ENCODE results near the gene FBXO45. TPM values are rescaled to one million over a fixed set of nuclear protein-coding genes. Genes with fewer than 3 reads are reported as not detected.
"Not testable (repeated sequence)": the region's sequence is repeated elsewhere in the genome, so short reads cannot be mapped to it uniquely, and the experiment has no call there.

The FBXO45 gene
- total RNA-seq, 2 donors from 2014 or later = 14.0 to 16.9 TPM

GRCh38 chr3:196569003-196569516, 600 bp downstream of the FBXO45 start:
- Mint-ChIP-seq H3K9me3 (no peaks in the 10 kb centered on the region), H3K4me1 (ENCODE audit: low read depth) (peaks cover 43% of the 10 kb centered on the region), H3K27ac (peak overlapping the region; percentile 93), H3K36me3 (ENCODE audit: insufficient read depth in 2 of 2) (peaks cover 5% of the 10 kb centered on the region in 2 donors), H3K4me3 (peak overlapping the region; percentile 89 to 95), H3K27me3 (ENCODE audit: low read depth) (no peaks in the 10 kb centered on the region)
- ATAC-seq (replicated peaks in 1 of 2) (peak; percentile 54 to 55), DNase-seq (peak; percentile 60 to 62)

GRCh38 chr3:196570332-196570731, 1.9 kb downstream of the FBXO45 start:
- not testable (repeated sequence) for ATAC-seq (replicated peaks in 1 of 2); H3K27ac Mint-ChIP-seq; DNase-seq; H3K27me3 Mint-ChIP-seq (ENCODE audit: low read depth); H3K9me3 Mint-ChIP-seq; H3K36me3 Mint-ChIP-seq (ENCODE audit: insufficient read depth in 2 of 2)
- H3K4me1 Mint-ChIP-seq (ENCODE audit: low read depth) = peaks cover 37% of the 10 kb centered on the region
- H3K4me3 Mint-ChIP-seq = peak overlapping the region; percentile 89 to 95

- H3K27me3 Mint-ChIP-seq (ENCODE audit: low read depth) = no peaks in the 10 kb centered on the region
- H3K36me3 Mint-ChIP-seq (ENCODE audit: insufficient read depth in 2 of 2) = peaks cover 5 to 6% of the 10 kb centered on the region in 2 donors
- H3K4me3 Mint-ChIP-seq = no peak overlapping the region
- DNase-seq = no peak
- ATAC-seq (replicated peaks in 1 of 2) = no peak
- no peaks in the 10 kb centered on the region for H3K9me3 Mint-ChIP-seq
- no peak overlapping the region for H3K27ac Mint-ChIP-seq
- peaks cover 30% of the 10 kb centered on the region for H3K4me1 Mint-ChIP-seq (ENCODE audit: low read depth)
Measured at GRCh38 chr3:196572389-196572788, 3.9 kb downstream of the FBXO45 start.

GRCh38 chr3:196585044-196585757, 16.7 kb downstream of the FBXO45 start:
- Mint-ChIP-seq H3K9me3 (no peaks in the 10 kb centered on the region), H3K27me3 (ENCODE audit: low read depth) (no peaks in the 10 kb centered on the region), H3K27ac (no peak overlapping the region), H3K4me3 (no peak overlapping the region), H3K4me1 (ENCODE audit: low read depth) (peaks cover 14% of the 10 kb centered on the region), H3K36me3 (ENCODE audit: insufficient read depth in 2 of 2) (peaks cover 4 to 20% of the 10 kb centered on the region in 2 donors)
- DNase-seq (no peak), ATAC-seq (replicated peaks in 1 of 2) (no peak)

- ATAC-seq (replicated peaks in 1 of 2) = no peak
- DNase-seq = no peak
- Mint-ChIP-seq H3K27me3 (ENCODE audit: low read depth) (no peaks in the 10 kb centered on the region), H3K4me1 (ENCODE audit: low read depth) (no peaks in the 10 kb centered on the region), H3K4me3 (no peak overlapping the region), H3K27ac (no peak overlapping the region), H3K9me3 (no peaks in the 10 kb centered on the region), H3K36me3 (ENCODE audit: insufficient read depth in 2 of 2) (peaks cover 0 to 2% of the 10 kb centered on the region in 2 donors)
Measured at GRCh38 chr3:196590279-196590678, 21.8 kb downstream of the FBXO45 start.

GRCh38 chr3:196596355-196596754, 27.9 kb downstream of the FBXO45 start:
- Mint-ChIP-seq H3K4me3 (no peak overlapping the region), H3K27me3 (ENCODE audit: low read depth) (peaks cover 28% of the 10 kb centered on the region), H3K27ac (no peak overlapping the region), H3K36me3 (ENCODE audit: insufficient read depth in 2 of 2) (peaks cover 0 to 2% of the 10 kb centered on the region in 2 donors), H3K4me1 (ENCODE audit: low read depth) (peaks cover 18% of the 10 kb centered on the region), H3K9me3 (no peaks in the 10 kb centered on the region)
- ATAC-seq (replicated peaks in 1 of 2) = no peak
- no peak for DNase-seq

GRCh38 chr3:196597971-196598733, 29.7 kb downstream of the FBXO45 start:
- not testable (repeated sequence) for H3K27ac Mint-ChIP-seq; H3K36me3 Mint-ChIP-seq (ENCODE audit: insufficient read depth in 2 of 2); H3K9me3 Mint-ChIP-seq
- ATAC-seq (replicated peaks in 1 of 2) (peak; percentile 37 to 39), DNase-seq (peak; percentile 48 to 57)
- H3K4me3 Mint-ChIP-seq = peak overlapping the region; percentile 70 to 90
- H3K27me3 Mint-ChIP-seq (ENCODE audit: low read depth) = peaks cover 28% of the 10 kb centered on the region
- H3K4me1 Mint-ChIP-seq (ENCODE audit: low read depth) = peaks cover 18% of the 10 kb centered on the region

- ATAC-seq (replicated peaks in 1 of 2) = no peak
- no peak for DNase-seq
- Mint-ChIP-seq H3K4me1 (ENCODE audit: low read depth) (peaks cover 28% of the 10 kb centered on the region), H3K27me3 (ENCODE audit: low read depth) (peaks cover 28% of the 10 kb centered on the region), H3K36me3 (ENCODE audit: insufficient read depth in 2 of 2) (peaks cover 0 to 2% of the 10 kb centered on the region in 2 donors), H3K9me3 (no peaks in the 10 kb centered on the region), H3K27ac (no peak overlapping the region), H3K4me3 (no peak overlapping the region)
Measured at GRCh38 chr3:196599734-196600128, 31.3 kb downstream of the FBXO45 start.

- Mint-ChIP-seq H3K9me3 (no peaks in the 10 kb centered on the region), H3K4me3 (no peak overlapping the region), H3K27ac (no peak overlapping the region), H3K36me3 (ENCODE audit: insufficient read depth in 2 of 2) (peaks cover 0 to 2% of the 10 kb centered on the region in 2 donors), H3K27me3 (ENCODE audit: low read depth) (peaks cover 28% of the 10 kb centered on the region), H3K4me1 (ENCODE audit: low read depth) (peaks cover 28% of the 10 kb centered on the region)
- no peak for DNase-seq
- ATAC-seq (replicated peaks in 1 of 2) = no peak
Measured at GRCh38 chr3:196600359-196600758, 31.9 kb downstream of the FBXO45 start.

- Mint-ChIP-seq H3K4me1 (ENCODE audit: low read depth) (peaks cover 28% of the 10 kb centered on the region), H3K4me3 (no peak overlapping the region), H3K9me3 (no peaks in the 10 kb centered on the region), H3K36me3 (ENCODE audit: insufficient read depth in 2 of 2) (peaks cover 0 to 2% of the 10 kb centered on the region in 2 donors), H3K27ac (no peak overlapping the region), H3K27me3 (ENCODE audit: low read depth) (peaks cover 9% of the 10 kb centered on the region)
- ATAC-seq (replicated peaks in 1 of 2) = no peak
- DNase-seq = no peak
Measured at GRCh38 chr3:196602673-196603072, 34.2 kb downstream of the FBXO45 start.

- Mint-ChIP-seq H3K27ac (no peak overlapping the region), H3K36me3 (ENCODE audit: insufficient read depth in 2 of 2) (no peaks in the 10 kb centered on the region), H3K9me3 (no peaks in the 10 kb centered on the region), H3K27me3 (ENCODE audit: low read depth) (no peaks in the 10 kb centered on the region), H3K4me3 (no peak overlapping the region), H3K4me1 (ENCODE audit: low read depth) (peaks cover 17% of the 10 kb centered on the region)
- DNase-seq (no peak), ATAC-seq (replicated peaks in 1 of 2) (no peak)
Measured at GRCh38 chr3:196603683-196604082, 35.2 kb downstream of the FBXO45 start.

- Mint-ChIP-seq H3K27me3 (ENCODE audit: low read depth) (no peaks in the 10 kb centered on the region), H3K4me3 (peak overlapping the region; percentile 25 to 43), H3K4me1 (ENCODE audit: low read depth) (peaks cover 21% of the 10 kb centered on the region), H3K9me3 (peaks cover 0 to 2% of the 10 kb centered on the region in 2 donors), H3K27ac (no peak overlapping the region), H3K36me3 (ENCODE audit: insufficient read depth in 2 of 2) (no peaks in the 10 kb centered on the region)
- ATAC-seq (replicated peaks in 1 of 2) (peak; percentile 71 to 73), DNase-seq (peak; percentile 62 to 71)
Measured at GRCh38 chr3:196604548-196604947, 36.1 kb downstream of the FBXO45 start.

GRCh38 chr3:196608693-196609092, 40.2 kb downstream of the FBXO45 start:
- no peak for ATAC-seq (replicated peaks in 1 of 2)
- DNase-seq = no peak
- Mint-ChIP-seq H3K36me3 (ENCODE audit: insufficient read depth in 2 of 2) (no peaks in the 10 kb centered on the region), H3K27ac (no peak overlapping the region), H3K27me3 (ENCODE audit: low read depth) (no peaks in the 10 kb centered on the region), H3K4me1 (ENCODE audit: low read depth) (peaks cover 34% of the 10 kb centered on the region), H3K4me3 (no peak overlapping the region), H3K9me3 (peaks cover 0 to 2% of the 10 kb centered on the region in 2 donors)

All from activated T-cell treated with anti-CD3 and anti-CD28 coated beads, Interleukin-2, amount 50 U/mL, for 72 hours (primary cell).